ENCODE results near the gene IL1B. TPM values are rescaled to one million over a fixed set of nuclear protein-coding genes. Genes with fewer than 3 reads are reported as not detected.

Gene IL1B
- total RNA-seq, 5 donors from 2014 or later (not counting 1 experiment from before 2014, with no cell fraction given), result 0.76 to 4.4 (median 0.97) TPM; not detected in 1

- no peaks in the 10 kb centered on the region for H3K36me3 Mint-ChIP-seq
- H3K4me1 Mint-ChIP-seq, result peaks cover 0 to 7% (median 4%) of the 10 kb centered on the region in 3 donors
- Histone ChIP-seq H3K27me3 (replicated peaks in 1 of 2; ENCODE audit: control insufficient read depth in 2 of 2, extremely low read depth in 1 of 2, insufficient read depth in 2 of 2, low read length in 1 of 2) (peaks cover 0 to 5% of the 10 kb centered on the region in 2 experiments), H3K4me1 (ENCODE audit: control insufficient read depth in 1 of 2, extremely low read depth in 1 of 2, insufficient read depth in 2 of 2, low read length in 2 of 2) (no peaks in the 10 kb centered on the region), H3K36me3 (ENCODE audit: control insufficient read depth in 2 of 2, extremely low read depth in 1 of 2, insufficient read depth in 1 of 2, low read length in 1 of 2) (no peaks in the 10 kb centered on the region), H3K27ac (ENCODE audit: low read length) (no peak overlapping the region), H3K4me3 (ENCODE audit: control insufficient read depth in 1 of 2, extremely low read depth in 1 of 2, low read length in 1 of 2) (no peak overlapping the region), H3K9me3 (no peaks in the 10 kb centered on the region)
- no peak for ATAC-seq (replicated peaks in 1 of 4)
- peaks cover 9 to 14% of the 10 kb centered on the region in 2 donors for H3K27me3 Mint-ChIP-seq
- no peak overlapping the region for H3K27ac Mint-ChIP-seq
- ChIA-PET CTCF (no interaction called here), POLR2A (interaction anchor here in 1 of 2 donors (0.7 kb wide), 1 partner anchor 1552 kb away, joined by 3 read pairs; no protein-coding TSS in a partner anchor)
- H3K4me3 Mint-ChIP-seq, result no peak overlapping the region
- 59% methylated on average over 2 of the region's 2 CpGs for WGBS (ENCODE audit: insufficient coverage)
- DNase-seq, result no peak
- no peaks in the 10 kb centered on the region for H3K9me3 Mint-ChIP-seq
Observed at GRCh38 chr2:112831513-112831845, 5.1 kb downstream of the IL1B start.

- H3K4me1 ChIP-seq (ENCODE audit: control insufficient read depth in 1 of 2, extremely low read depth in 1 of 2, insufficient read depth in 2 of 2, low read length in 2 of 2), result no peaks in the 10 kb centered on the region
- CTCF ChIA-PET, result interaction anchor here in 1 of 2 donors (0.7 kb wide), 1 partner anchor 95 kb away, joined by 5 read pairs; no protein-coding TSS in a partner anchor
- ATAC-seq (replicated peaks in 1 of 4), result no peak
Observed at GRCh38 chr2:112830682-112831512, 5.7 kb downstream of the IL1B start.

GRCh38 chr2:112829961-112830681 is 6.5 kb downstream of the IL1B start:
- CTCF ChIA-PET, result interaction anchor here in 1 of 2 donors (0.9 kb wide), 1 partner anchor 11 kb away, joined by 3 read pairs; no protein-coding TSS in a partner anchor

More at GRCh38 chr2:112830682-112831512, 5.7 kb downstream of the IL1B start:
- no peak overlapping the region for H3K27ac ChIP-seq (ENCODE audit: low read length)
- no peak overlapping the region for H3K4me3 Mint-ChIP-seq
- no peaks in the 10 kb centered on the region for H3K9me3 Mint-ChIP-seq
- POLR2A ChIA-PET, result interaction anchor here (0.6 to 0.7 kb wide), 2 partner anchors 35 to 50 kb away, joined by 3 read pairs; no protein-coding TSS in a partner anchor
- H3K36me3 Mint-ChIP-seq, result no peaks in the 10 kb centered on the region
- H3K36me3 ChIP-seq (ENCODE audit: control insufficient read depth in 2 of 2, extremely low read depth in 1 of 2, insufficient read depth in 1 of 2, low read length in 1 of 2), result no peaks in the 10 kb centered on the region
- peaks cover 7 to 11% of the 10 kb centered on the region in 2 donors for H3K27me3 Mint-ChIP-seq
- no peak overlapping the region for H3K27ac Mint-ChIP-seq
- no peak for DNase-seq
- H3K4me1 Mint-ChIP-seq, result peaks cover 0 to 7% (median 0%) of the 10 kb centered on the region in 3 donors
- no peak overlapping the region for H3K4me3 ChIP-seq (ENCODE audit: control insufficient read depth in 1 of 2, extremely low read depth in 1 of 2, low read length in 1 of 2)
- peaks cover 0 to 5% of the 10 kb centered on the region in 2 experiments for H3K27me3 ChIP-seq (replicated peaks in 1 of 2; ENCODE audit: control insufficient read depth in 2 of 2, extremely low read depth in 1 of 2, insufficient read depth in 2 of 2, low read length in 1 of 2)
- H3K9me3 ChIP-seq, result no peaks in the 10 kb centered on the region
- no CpG with 5 or more reads among the region's 5 CpGs for WGBS (ENCODE audit: insufficient coverage)

GRCh38 chr2:112829101-112829960 is 7.2 kb downstream of the IL1B start:
- Histone ChIP-seq H3K27me3 (replicated peaks in 1 of 2; ENCODE audit: control insufficient read depth in 2 of 2, extremely low read depth in 1 of 2, insufficient read depth in 2 of 2, low read length in 1 of 2) (peaks cover 0 to 5% of the 10 kb centered on the region in 2 experiments), H3K4me1 (ENCODE audit: control insufficient read depth in 1 of 2, extremely low read depth in 1 of 2, insufficient read depth in 2 of 2, low read length in 2 of 2) (no peaks in the 10 kb centered on the region), H3K4me3 (ENCODE audit: control insufficient read depth in 1 of 2, extremely low read depth in 1 of 2, low read length in 1 of 2) (no peak overlapping the region), H3K9me3 (no peaks in the 10 kb centered on the region), H3K27ac (ENCODE audit: low read length) (no peak overlapping the region), H3K36me3 (ENCODE audit: control insufficient read depth in 2 of 2, extremely low read depth in 1 of 2, insufficient read depth in 1 of 2, low read length in 1 of 2) (no peaks in the 10 kb centered on the region)
- ChIA-PET CTCF (interaction anchor here in 1 of 2 donors (0.9 kb wide), 1 partner anchor 10 kb away, joined by 3 read pairs; no protein-coding TSS in a partner anchor), POLR2A (no interaction called here)
- no peak for ATAC-seq (replicated peaks in 1 of 4)
- H3K27ac Mint-ChIP-seq, result no peak overlapping the region
- WGBS (ENCODE audit: insufficient coverage), result 80% methylated on average over 1 of the region's 5 CpGs
- peaks cover 0 to 7% (median 0%) of the 10 kb centered on the region in 3 donors for H3K4me1 Mint-ChIP-seq
- no peaks in the 10 kb centered on the region for H3K36me3 Mint-ChIP-seq
- no peaks in the 10 kb centered on the region for H3K9me3 Mint-ChIP-seq
- no peak overlapping the region for H3K4me3 Mint-ChIP-seq
- H3K27me3 Mint-ChIP-seq, result peaks cover 7 to 11% of the 10 kb centered on the region in 2 donors
- DNase-seq, result no peak

More at GRCh38 chr2:112829961-112830681, 6.5 kb downstream of the IL1B start:
- H3K4me3 ChIP-seq (ENCODE audit: control insufficient read depth in 1 of 2, extremely low read depth in 1 of 2, low read length in 1 of 2), result no peak overlapping the region
- ATAC-seq (replicated peaks in 1 of 4) (no peak), DNase-seq (no peak)
- H3K27me3 Mint-ChIP-seq, result peaks cover 7 to 11% of the 10 kb centered on the region in 2 donors
- no peaks in the 10 kb centered on the region for H3K4me1 ChIP-seq (ENCODE audit: control insufficient read depth in 1 of 2, extremely low read depth in 1 of 2, insufficient read depth in 2 of 2, low read length in 2 of 2)
- WGBS (ENCODE audit: insufficient coverage), result 93% methylated on average over 8 of the region's 10 CpGs
- peaks cover 0 to 5% of the 10 kb centered on the region in 2 experiments for H3K27me3 ChIP-seq (replicated peaks in 1 of 2; ENCODE audit: control insufficient read depth in 2 of 2, extremely low read depth in 1 of 2, insufficient read depth in 2 of 2, low read length in 1 of 2)
- no peaks in the 10 kb centered on the region for H3K36me3 ChIP-seq (ENCODE audit: control insufficient read depth in 2 of 2, extremely low read depth in 1 of 2, insufficient read depth in 1 of 2, low read length in 1 of 2)
- no peak overlapping the region for H3K4me3 Mint-ChIP-seq
- peaks cover 0 to 7% (median 0%) of the 10 kb centered on the region in 3 donors for H3K4me1 Mint-ChIP-seq
- no peak overlapping the region for H3K27ac ChIP-seq (ENCODE audit: low read length)
- no peaks in the 10 kb centered on the region for H3K9me3 Mint-ChIP-seq
- no peak overlapping the region for H3K27ac Mint-ChIP-seq
- no peaks in the 10 kb centered on the region for H3K36me3 Mint-ChIP-seq
- H3K9me3 ChIP-seq, result no peaks in the 10 kb centered on the region
- POLR2A ChIA-PET, result interaction anchor here in 1 of 2 donors (0.7 kb wide), 1 partner anchor 51 kb away, joined by 3 read pairs; no protein-coding TSS in a partner anchor

- Mint-ChIP-seq H3K27me3 (peaks cover 7 to 11% of the 10 kb centered on the region in 2 donors), H3K4me1 (peaks cover 0 to 7% (median 0%) of the 10 kb centered on the region in 3 donors), H3K9me3 (no peaks in the 10 kb centered on the region), H3K4me3 (no peak overlapping the region), H3K36me3 (no peaks in the 10 kb centered on the region), H3K27ac (no peak overlapping the region)
- no peaks in the 10 kb centered on the region for H3K36me3 ChIP-seq (ENCODE audit: control insufficient read depth in 2 of 2, extremely low read depth in 1 of 2, insufficient read depth in 1 of 2, low read length in 1 of 2)
- no peak overlapping the region for H3K4me3 ChIP-seq (ENCODE audit: control insufficient read depth in 1 of 2, extremely low read depth in 1 of 2, low read length in 1 of 2)
- ATAC-seq (replicated peaks in 1 of 4) (no peak), DNase-seq (no peak)
- H3K9me3 ChIP-seq, result no peaks in the 10 kb centered on the region
- H3K4me1 ChIP-seq (ENCODE audit: control insufficient read depth in 1 of 2, extremely low read depth in 1 of 2, insufficient read depth in 2 of 2, low read length in 2 of 2), result no peaks in the 10 kb centered on the region
- no CpG with 5 or more reads among the region's 3 CpGs for WGBS (ENCODE audit: insufficient coverage)
- ChIA-PET CTCF (no interaction called here), POLR2A (no interaction called here)
- peaks cover 0 to 5% of the 10 kb centered on the region in 2 experiments for H3K27me3 ChIP-seq (replicated peaks in 1 of 2; ENCODE audit: control insufficient read depth in 2 of 2, extremely low read depth in 1 of 2, insufficient read depth in 2 of 2, low read length in 1 of 2)
- H3K27ac ChIP-seq (ENCODE audit: low read length), result no peak overlapping the region
Observed at GRCh38 chr2:112828251-112828691, 8.3 kb downstream of the IL1B start.
